DMS53 treated with DMSO at 0.1 percent for 48 hours (cell line): ENCODE measurements around the gene HSF5.

Experiments
- DNase-seq: peaks from one replicate; lab custom pipeline; 2025; ENCODE audit not compliant: unreplicated experiment; lab: John Stamatoyannopoulos, UW

Gene HSF5

DNA sequence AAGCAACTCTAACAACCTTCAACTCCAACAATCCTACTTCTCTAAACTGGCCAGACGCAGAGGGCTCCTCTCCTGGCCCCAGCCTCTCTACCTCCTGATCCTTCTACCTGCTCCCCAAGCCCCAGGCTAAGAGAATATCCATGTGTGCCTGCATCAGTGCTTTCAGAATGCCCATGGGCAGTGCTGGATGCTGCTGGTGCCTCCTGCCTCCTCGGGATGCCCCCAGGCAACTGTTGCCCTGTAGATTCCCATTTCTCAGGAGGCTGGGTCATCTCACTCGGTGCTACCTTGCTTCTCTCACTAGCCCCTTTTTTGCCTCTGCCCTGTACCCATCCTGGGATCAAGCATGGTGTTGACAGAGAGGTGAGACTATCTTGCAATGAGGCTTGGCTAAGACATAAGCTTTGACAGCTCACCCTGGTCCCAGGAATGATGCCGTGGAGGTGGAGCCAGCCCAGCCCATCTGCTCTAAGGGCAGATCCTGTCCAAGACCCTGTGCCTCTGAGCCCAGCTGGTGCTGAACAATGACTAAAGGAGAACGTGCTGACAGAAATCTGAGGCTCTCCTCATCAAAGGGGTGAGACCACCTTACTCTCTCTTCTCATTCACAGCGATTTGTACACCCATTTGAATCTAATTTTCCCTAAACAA lies 116.8 kb downstream of the HSF5 start:
- no peak for DNase-seq

GRCh38 chr17:58370716-58371115 lies 117.5 kb downstream of the HSF5 start:
- no peak for DNase-seq

DNA sequence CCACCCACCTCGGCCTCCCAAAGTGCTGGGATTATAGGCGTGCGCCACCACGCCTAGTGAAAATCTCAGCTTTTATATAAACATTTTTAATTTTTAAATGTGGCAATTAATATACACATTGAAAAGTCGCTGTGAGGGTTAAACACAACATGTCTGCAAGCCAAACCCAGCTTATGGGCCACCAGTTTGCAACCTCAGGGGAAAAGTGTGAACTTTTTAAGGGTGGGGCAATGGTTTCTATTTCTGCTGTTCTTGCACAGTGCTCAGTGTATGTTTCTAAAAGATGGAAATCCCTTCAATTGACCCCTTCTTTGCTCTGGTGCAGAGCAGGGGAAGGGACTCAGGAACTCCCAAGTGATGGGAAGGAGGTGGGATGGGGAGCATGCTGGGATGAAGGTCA lies 117.9 kb downstream of the HSF5 start:
- no peak for DNase-seq
